Measurements from ENCODE around the gene EXO5.
"Not testable (repeated sequence)": the region's sequence is repeated elsewhere in the genome, so short reads cannot be mapped to it uniquely, and the experiment has no call there.

The EXO5 gene

GRCh38 chr1:40554807-40555206 lies 46.2 kb downstream of the EXO5 start:
- not testable (repeated sequence) for DNase-seq

GRCh38 chr1:40556121-40556520 lies 47.6 kb downstream of the EXO5 start:
- DNase-seq: no peak

- DNase-seq: not testable (repeated sequence)
Observed at GRCh38 chr1:40558241-40558640, 49.7 kb downstream of the EXO5 start.

GRCh38 chr1:40562185-40562584 lies 53.6 kb downstream of the EXO5 start:
- DNase-seq: no peak

DNA sequence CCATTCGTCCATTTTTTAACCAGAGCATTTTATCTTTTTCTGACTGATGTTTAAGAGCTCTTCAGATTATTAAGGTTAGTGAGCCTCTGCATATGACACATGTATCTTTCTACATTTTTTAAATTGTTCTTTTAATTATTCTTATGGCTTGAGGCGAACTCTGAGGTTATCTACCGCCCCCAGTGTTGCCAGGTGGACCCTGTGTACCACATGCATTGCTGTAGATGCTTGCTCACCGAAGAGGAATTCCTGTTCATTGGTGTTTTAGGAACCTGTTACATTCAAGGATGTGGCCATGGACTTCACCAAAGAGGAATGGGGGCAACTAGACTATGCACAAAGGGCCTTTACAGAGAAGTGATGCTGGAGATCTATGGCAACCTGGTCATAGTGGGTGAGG lies 54.7 kb downstream of the EXO5 start:
- no peak for DNase-seq

DNA sequence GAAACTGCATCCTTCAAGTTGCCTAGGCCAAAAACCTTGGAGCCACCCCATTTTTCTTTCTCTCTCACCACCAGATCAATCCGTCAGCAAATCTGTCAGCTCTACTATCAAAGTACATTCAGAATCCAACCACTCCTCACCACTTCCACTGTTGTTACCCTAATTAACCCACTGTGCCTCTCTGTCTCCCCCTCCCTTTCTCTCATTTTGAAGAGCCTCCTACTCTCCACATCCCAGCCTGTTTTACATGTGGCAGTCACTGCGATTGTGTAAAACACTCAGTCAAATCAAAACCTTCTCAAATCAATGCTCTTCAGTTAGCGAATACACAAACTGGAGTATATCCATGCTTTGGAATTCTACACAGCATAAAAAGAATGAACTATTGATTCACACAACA lies 55.9 kb downstream of the EXO5 start:
- DNase-seq: no peak

- no peak for DNase-seq
Observed at GRCh38 chr1:40564913-40565312, 56.3 kb downstream of the EXO5 start.
